Measurements from ENCODE around the gene COL5A2. TPM values are rescaled to one million over a fixed set of nuclear protein-coding genes. Genes with fewer than 3 reads are reported as not detected.

COL5A2 gene
- total RNA-seq, 2 experiments from 2014 or later = 3.1 to 4.7 TPM

GRCh38 chr2:189022053-189022481, 157.5 kb downstream of the COL5A2 start:
- H3K4me1 Mint-ChIP-seq (ENCODE audit: low read depth) = no peaks in the 10 kb centered on the region
- H3K4me3 Mint-ChIP-seq = no peak overlapping the region
- no peak overlapping the region for H3K27ac Mint-ChIP-seq
- H3K27me3 Mint-ChIP-seq (ENCODE audit: low read depth) = peaks cover 21% of the 10 kb centered on the region
- H3K36me3 Mint-ChIP-seq (ENCODE audit: low read depth) = no peaks in the 10 kb centered on the region
- no peak for DNase-seq
- intact Hi-C loops (cut with micrococcal nuclease) = no loop called here
- no peaks in the 10 kb centered on the region for H3K9me3 Mint-ChIP-seq
- CTCF ChIA-PET = no interaction called here

GRCh38 chr2:189020179-189020578, 159.4 kb downstream of the COL5A2 start:
- no peak for DNase-seq
- intact Hi-C loops (cut with micrococcal nuclease) = no loop called here
- Mint-ChIP-seq H3K36me3 (ENCODE audit: low read depth) (no peaks in the 10 kb centered on the region), H3K27ac (no peak overlapping the region), H3K9me3 (no peaks in the 10 kb centered on the region), H3K27me3 (ENCODE audit: low read depth) (peaks cover 19% of the 10 kb centered on the region), H3K4me3 (no peak overlapping the region), H3K4me1 (ENCODE audit: low read depth) (no peaks in the 10 kb centered on the region)
- CTCF ChIA-PET = no interaction called here

- Mint-ChIP-seq H3K9me3 (no peaks in the 10 kb centered on the region), H3K27ac (no peak overlapping the region), H3K27me3 (ENCODE audit: low read depth) (peaks cover 13% of the 10 kb centered on the region), H3K4me1 (ENCODE audit: low read depth) (no peaks in the 10 kb centered on the region), H3K4me3 (no peak overlapping the region), H3K36me3 (ENCODE audit: low read depth) (no peaks in the 10 kb centered on the region)
- intact Hi-C loops (cut with micrococcal nuclease) = no loop called here
- CTCF ChIA-PET = no interaction called here
- no peak for DNase-seq
Measured at GRCh38 chr2:189018631-189019030, 160.9 kb downstream of the COL5A2 start.

GRCh38 chr2:189016311-189016861, 163.2 kb downstream of the COL5A2 start:
- H3K4me3 Mint-ChIP-seq = no peak overlapping the region
- H3K9me3 Mint-ChIP-seq = no peaks in the 10 kb centered on the region
- no peaks in the 10 kb centered on the region for H3K4me1 Mint-ChIP-seq (ENCODE audit: low read depth)
- no peak for DNase-seq
- intact Hi-C loops (cut with micrococcal nuclease) = no loop called here
- no peaks in the 10 kb centered on the region for H3K36me3 Mint-ChIP-seq (ENCODE audit: low read depth)
- H3K27me3 Mint-ChIP-seq (ENCODE audit: low read depth) = peaks cover 10% of the 10 kb centered on the region
- no peak overlapping the region for H3K27ac Mint-ChIP-seq
- CTCF ChIA-PET = no interaction called here

GRCh38 chr2:189015359-189015758, 164.2 kb downstream of the COL5A2 start:
- Mint-ChIP-seq H3K4me1 (ENCODE audit: low read depth) (no peaks in the 10 kb centered on the region), H3K27me3 (ENCODE audit: low read depth) (peaks cover 10% of the 10 kb centered on the region), H3K27ac (no peak overlapping the region), H3K4me3 (no peak overlapping the region), H3K36me3 (ENCODE audit: low read depth) (no peaks in the 10 kb centered on the region), H3K9me3 (no peaks in the 10 kb centered on the region)
- no peak for DNase-seq
- intact Hi-C loops (cut with micrococcal nuclease) = no loop called here
- CTCF ChIA-PET = no interaction called here

GRCh38 chr2:189014449-189015138, 165.0 kb downstream of the COL5A2 start:
- no peak overlapping the region for H3K4me3 Mint-ChIP-seq

GRCh38 chr2:189013671-189014448, 165.7 kb downstream of the COL5A2 start:
- intact Hi-C loops (cut with micrococcal nuclease) = no loop called here
- H3K27me3 Mint-ChIP-seq (ENCODE audit: low read depth) = peaks cover 6% of the 10 kb centered on the region
- H3K27ac Mint-ChIP-seq = no peak overlapping the region
- H3K9me3 Mint-ChIP-seq = no peaks in the 10 kb centered on the region
- CTCF ChIA-PET = no interaction called here
- no peak for DNase-seq
- no peak overlapping the region for H3K4me3 Mint-ChIP-seq
- H3K4me1 Mint-ChIP-seq (ENCODE audit: low read depth) = no peaks in the 10 kb centered on the region
- no peaks in the 10 kb centered on the region for H3K36me3 Mint-ChIP-seq (ENCODE audit: low read depth)

More at GRCh38 chr2:189014449-189015138, 165.0 kb downstream of the COL5A2 start:
- H3K4me1 Mint-ChIP-seq (ENCODE audit: low read depth) = no peaks in the 10 kb centered on the region
- no peaks in the 10 kb centered on the region for H3K9me3 Mint-ChIP-seq
- CTCF ChIA-PET = no interaction called here
- intact Hi-C loops (cut with micrococcal nuclease) = no loop called here
- H3K36me3 Mint-ChIP-seq (ENCODE audit: low read depth) = no peaks in the 10 kb centered on the region
- DNase-seq = no peak
- H3K27me3 Mint-ChIP-seq (ENCODE audit: low read depth) = peaks cover 10% of the 10 kb centered on the region
- H3K27ac Mint-ChIP-seq = no peak overlapping the region

GRCh38 chr2:189013031-189013430, 166.5 kb downstream of the COL5A2 start:
- no peaks in the 10 kb centered on the region for H3K9me3 Mint-ChIP-seq
- H3K4me1 Mint-ChIP-seq (ENCODE audit: low read depth) = no peaks in the 10 kb centered on the region
- H3K36me3 Mint-ChIP-seq (ENCODE audit: low read depth) = no peaks in the 10 kb centered on the region
- H3K27me3 Mint-ChIP-seq (ENCODE audit: low read depth) = peaks cover 6% of the 10 kb centered on the region
- CTCF ChIA-PET = no interaction called here
- no peak for DNase-seq
- no peak overlapping the region for H3K27ac Mint-ChIP-seq
- intact Hi-C loops (cut with micrococcal nuclease) = no loop called here
- H3K4me3 Mint-ChIP-seq = no peak overlapping the region

- Mint-ChIP-seq H3K4me1 (ENCODE audit: low read depth) (no peaks in the 10 kb centered on the region), H3K36me3 (ENCODE audit: low read depth) (no peaks in the 10 kb centered on the region), H3K9me3 (no peaks in the 10 kb centered on the region), H3K27me3 (ENCODE audit: low read depth) (peaks cover 6% of the 10 kb centered on the region), H3K27ac (no peak overlapping the region), H3K4me3 (no peak overlapping the region)
- intact Hi-C loops (cut with micrococcal nuclease) = no loop called here
- CTCF ChIA-PET = interaction anchor here (0.7 kb wide), 1 partner anchor 9 kb away, joined by 4 read pairs; no protein-coding TSS in a partner anchor
- no peak for DNase-seq
Measured at GRCh38 chr2:189012351-189012750, 167.2 kb downstream of the COL5A2 start.

- Mint-ChIP-seq H3K27me3 (ENCODE audit: low read depth) (peaks cover 2% of the 10 kb centered on the region), H3K4me1 (ENCODE audit: low read depth) (no peaks in the 10 kb centered on the region), H3K36me3 (ENCODE audit: low read depth) (no peaks in the 10 kb centered on the region)
Measured at GRCh38 chr2:189010536-189010935, 169.0 kb downstream of the COL5A2 start.

GRCh38 chr2:189008555-189009262, 170.9 kb downstream of the COL5A2 start:
- Mint-ChIP-seq H3K4me1 (ENCODE audit: low read depth) (no peaks in the 10 kb centered on the region), H3K36me3 (ENCODE audit: low read depth) (no peaks in the 10 kb centered on the region), H3K27me3 (ENCODE audit: low read depth) (peaks cover 2% of the 10 kb centered on the region), H3K9me3 (no peaks in the 10 kb centered on the region), H3K27ac (no peak overlapping the region), H3K4me3 (no peak overlapping the region)
- intact Hi-C loops (cut with micrococcal nuclease) = no loop called here
- DNase-seq = no peak
- CTCF ChIA-PET = no interaction called here

More at GRCh38 chr2:189010536-189010935, 169.0 kb downstream of the COL5A2 start:
- Mint-ChIP-seq H3K9me3 (no peaks in the 10 kb centered on the region), H3K4me3 (no peak overlapping the region), H3K27ac (no peak overlapping the region)
- intact Hi-C loops (cut with micrococcal nuclease) = no loop called here
- DNase-seq = no peak
- CTCF ChIA-PET = no interaction called here

- Mint-ChIP-seq H3K4me1 (ENCODE audit: low read depth) (peaks cover 3% of the 10 kb centered on the region), H3K9me3 (no peaks in the 10 kb centered on the region), H3K27me3 (ENCODE audit: low read depth) (no peaks in the 10 kb centered on the region), H3K4me3 (no peak overlapping the region), H3K36me3 (ENCODE audit: low read depth) (no peaks in the 10 kb centered on the region), H3K27ac (no peak overlapping the region)
- CTCF ChIA-PET = no interaction called here
- DNase-seq = peak; percentile 8
- intact Hi-C loops (cut with micrococcal nuclease) = no loop called here
Measured at GRCh38 chr2:189002079-189002478, 177.5 kb downstream of the COL5A2 start.

Measured in activated naive CD4-positive, alpha-beta T cell treated with anti-CD3 and anti-CD28 coated beads for 36 hours (primary cell).